ENCODE results near the gene SLC6A11.

DNA sequence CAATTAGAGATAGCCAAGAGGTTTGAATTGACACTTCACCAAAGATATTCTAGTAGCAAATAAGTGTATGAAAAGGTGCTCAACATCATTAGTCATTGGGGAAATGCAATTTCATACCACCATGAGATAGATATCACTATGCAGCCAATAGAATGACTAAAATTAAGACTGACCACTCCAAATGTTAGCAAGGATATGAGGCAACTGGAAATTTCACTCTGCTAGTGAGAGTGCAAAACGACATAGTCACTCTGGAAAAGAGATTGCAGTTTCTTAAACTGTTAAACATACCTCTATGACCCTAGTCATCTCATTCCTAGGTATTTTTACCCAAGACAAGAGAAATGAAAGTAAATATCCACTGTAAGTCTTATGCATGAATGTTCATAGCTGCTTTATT is 27.6 kb upstream of the SLC6A11 start:
- TF ChIP-seq, protein P1, sequence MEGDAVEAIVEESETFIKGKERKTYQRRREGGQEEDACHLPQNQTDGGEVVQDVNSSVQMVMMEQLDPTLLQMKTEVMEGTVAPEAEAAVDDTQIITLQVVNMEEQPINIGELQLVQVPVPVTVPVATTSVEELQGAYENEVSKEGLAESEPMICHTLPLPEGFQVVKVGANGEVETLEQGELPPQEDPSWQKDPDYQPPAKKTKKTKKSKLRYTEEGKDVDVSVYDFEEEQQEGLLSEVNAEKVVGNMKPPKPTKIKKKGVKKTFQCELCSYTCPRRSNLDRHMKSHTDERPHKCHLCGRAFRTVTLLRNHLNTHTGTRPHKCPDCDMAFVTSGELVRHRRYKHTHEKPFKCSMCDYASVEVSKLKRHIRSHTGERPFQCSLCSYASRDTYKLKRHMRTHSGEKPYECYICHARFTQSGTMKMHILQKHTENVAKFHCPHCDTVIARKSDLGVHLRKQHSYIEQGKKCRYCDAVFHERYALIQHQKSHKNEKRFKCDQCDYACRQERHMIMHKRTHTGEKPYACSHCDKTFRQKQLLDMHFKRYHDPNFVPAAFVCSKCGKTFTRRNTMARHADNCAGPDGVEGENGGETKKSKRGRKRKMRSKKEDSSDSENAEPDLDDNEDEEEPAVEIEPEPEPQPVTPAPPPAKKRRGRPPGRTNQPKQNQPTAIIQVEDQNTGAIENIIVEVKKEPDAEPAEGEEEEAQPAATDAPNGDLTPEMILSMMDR (IDR thresholded peaks at IDR 0.05): no peak
- TF ChIP-seq POLR2A (IDR thresholded peaks at IDR 0.05): no peak

All from uterus (tissue), 2 donors.